ENCODE measurements around the gene ACSF2. TPM values are rescaled to one million over a fixed set of nuclear protein-coding genes. Genes with fewer than 3 reads are reported as not detected.

Gene ACSF2
- polyA plus RNA-seq, 1 donor (not counting 4 experiments of a cell fraction or from before 2014, with no cell fraction given), result 71.9 TPM

GRCh38 chr17:50437409-50437808 lies 11.4 kb downstream of the ACSF2 start:
- no peak overlapping the region for H2AFZ ChIP-seq (ENCODE audit: control insufficient read depth, low read length)
- FAIRE-seq, result no peak
- no peak for DNase-seq (ENCODE audit: low read depth, low spot score)

GRCh38 chr17:50439008-50439407 lies 13.0 kb downstream of the ACSF2 start:
- Histone ChIP-seq H3K36me3 (ENCODE audit: control insufficient read depth in 2 of 2, extremely low read depth in 1 of 2, insufficient read depth in 2 of 2, low read length in 2 of 2) (peaks cover 0 to 3% of the 10 kb centered on the region in 2 experiments), H4K20me1 (ENCODE audit: control insufficient read depth, extremely low read depth, insufficient read depth, low read length) (no peaks in the 10 kb centered on the region), H3K9ac (ENCODE audit: control insufficient read depth, extremely low read depth, insufficient read depth, low read length) (no peak overlapping the region), H3K4me1 (ENCODE audit: control insufficient read depth, extremely low read depth, insufficient read depth, low read length) (peaks cover 18% of the 10 kb centered on the region), H2AFZ (ENCODE audit: control insufficient read depth, low read length) (no peak overlapping the region), H3K4me2 (ENCODE audit: control insufficient read depth, extremely low read depth, insufficient read depth, low read depth, low read length) (no peak overlapping the region), H3K4me3 (ENCODE audit: control insufficient read depth in 2 of 3, extremely low read depth in 1 of 3, insufficient read depth in 2 of 3, low read depth in 1 of 3, low read length in 3 of 3) (no peak overlapping the region), H3K9me3 (ENCODE audit: control insufficient read depth, low read depth, low read length) (no peaks in the 10 kb centered on the region), H3K9me1 (ENCODE audit: control insufficient read depth, extremely low read depth, insufficient read depth, low read length) (no peaks in the 10 kb centered on the region), H3K79me2 (ENCODE audit: control insufficient read depth, insufficient read depth, low read length) (no peaks in the 10 kb centered on the region), H3K27ac (ENCODE audit: control insufficient read depth, insufficient read depth, low read length) (no peak overlapping the region), H3K27me3 (ENCODE audit: control insufficient read depth, extremely low read depth, insufficient read depth, low read length) (no peaks in the 10 kb centered on the region)
- TF ChIP-seq, protein P1, sequence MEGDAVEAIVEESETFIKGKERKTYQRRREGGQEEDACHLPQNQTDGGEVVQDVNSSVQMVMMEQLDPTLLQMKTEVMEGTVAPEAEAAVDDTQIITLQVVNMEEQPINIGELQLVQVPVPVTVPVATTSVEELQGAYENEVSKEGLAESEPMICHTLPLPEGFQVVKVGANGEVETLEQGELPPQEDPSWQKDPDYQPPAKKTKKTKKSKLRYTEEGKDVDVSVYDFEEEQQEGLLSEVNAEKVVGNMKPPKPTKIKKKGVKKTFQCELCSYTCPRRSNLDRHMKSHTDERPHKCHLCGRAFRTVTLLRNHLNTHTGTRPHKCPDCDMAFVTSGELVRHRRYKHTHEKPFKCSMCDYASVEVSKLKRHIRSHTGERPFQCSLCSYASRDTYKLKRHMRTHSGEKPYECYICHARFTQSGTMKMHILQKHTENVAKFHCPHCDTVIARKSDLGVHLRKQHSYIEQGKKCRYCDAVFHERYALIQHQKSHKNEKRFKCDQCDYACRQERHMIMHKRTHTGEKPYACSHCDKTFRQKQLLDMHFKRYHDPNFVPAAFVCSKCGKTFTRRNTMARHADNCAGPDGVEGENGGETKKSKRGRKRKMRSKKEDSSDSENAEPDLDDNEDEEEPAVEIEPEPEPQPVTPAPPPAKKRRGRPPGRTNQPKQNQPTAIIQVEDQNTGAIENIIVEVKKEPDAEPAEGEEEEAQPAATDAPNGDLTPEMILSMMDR (optimal IDR thresholded peaks at IDR 0.05 in 1 of 3, IDR thresholded peaks at IDR 0.05 in 1 of 3, conservative IDR thresholded peaks at IDR 0.05 in 1 of 3; ENCODE audit: extremely low read depth in 1 of 3, insufficient read depth in 2 of 3, low read length in 3 of 3), result no peak
- no peak for TF ChIP-seq EZH2 (IDR thresholded peaks at IDR 0.05; ENCODE audit: low read length)
- DNase-seq (ENCODE audit: low read depth, low spot score) (no peak), FAIRE-seq (no peak)
- dilution Hi-C loops (cut with MboI; ENCODE audit: extremely low pct_ligation_motif_present, low sequenced_read_pairs), result no loop called here

More at GRCh38 chr17:50437409-50437808, 11.4 kb downstream of the ACSF2 start:
- H3K4me3 ChIP-seq (ENCODE audit: control insufficient read depth in 2 of 3, extremely low read depth in 1 of 3, insufficient read depth in 2 of 3, low read depth in 1 of 3, low read length in 3 of 3), result no peak overlapping the region
- peaks cover 3 to 5% of the 10 kb centered on the region in 2 experiments for H3K36me3 ChIP-seq (ENCODE audit: control insufficient read depth in 2 of 2, extremely low read depth in 1 of 2, insufficient read depth in 2 of 2, low read length in 2 of 2)
- dilution Hi-C loops (cut with MboI; ENCODE audit: extremely low pct_ligation_motif_present, low sequenced_read_pairs), result no loop called here
- no peak overlapping the region for H3K27ac ChIP-seq (ENCODE audit: control insufficient read depth, insufficient read depth, low read length)
- H3K4me2 ChIP-seq (ENCODE audit: control insufficient read depth, extremely low read depth, insufficient read depth, low read depth, low read length), result no peak overlapping the region
- no peaks in the 10 kb centered on the region for H4K20me1 ChIP-seq (ENCODE audit: control insufficient read depth, extremely low read depth, insufficient read depth, low read length)
- H3K9me1 ChIP-seq (ENCODE audit: control insufficient read depth, extremely low read depth, insufficient read depth, low read length), result no peaks in the 10 kb centered on the region
- TF ChIP-seq, protein P1 (optimal IDR thresholded peaks at IDR 0.05 in 1 of 3, IDR thresholded peaks at IDR 0.05 in 1 of 3, conservative IDR thresholded peaks at IDR 0.05 in 1 of 3; ENCODE audit: extremely low read depth in 1 of 3, insufficient read depth in 2 of 3, low read length in 3 of 3), result no peak
- TF ChIP-seq EZH2 (IDR thresholded peaks at IDR 0.05; ENCODE audit: low read length), result no peak
- peaks cover 6% of the 10 kb centered on the region for H3K4me1 ChIP-seq (ENCODE audit: control insufficient read depth, extremely low read depth, insufficient read depth, low read length)
- H3K9ac ChIP-seq (ENCODE audit: control insufficient read depth, extremely low read depth, insufficient read depth, low read length), result no peak overlapping the region
- H3K9me3 ChIP-seq (ENCODE audit: control insufficient read depth, low read depth, low read length), result no peaks in the 10 kb centered on the region
- H3K79me2 ChIP-seq (ENCODE audit: control insufficient read depth, insufficient read depth, low read length), result peaks cover 4% of the 10 kb centered on the region
- H3K27me3 ChIP-seq (ENCODE audit: control insufficient read depth, extremely low read depth, insufficient read depth, low read length), result no peaks in the 10 kb centered on the region
